Trophoblast cell (in vitro differentiated cells and primary cell): ENCODE results near the gene EXTL2.
A peak's percentile ranks its signal among the peaks of the same experiment; 100 is the strongest.

Experiments
- DNase-seq, 2 donors: peaks; one replicate each; pipeline ENCODE4 v3.0.0-alpha.2; 2016
- H2AFZ ChIP-seq: 2 replicates; pipeline ENCODE4 v1.6.1; 2013; ENCODE audit warnings: low read length, moderate library complexity, mild to moderate bottlenecking; ENCODE audit not compliant: insufficient read depth, poor library complexity
- H2AK5ac ChIP-seq: 2 replicates; pipeline ENCODE4 v1.6.1; 2013; ENCODE audit warnings: mild to moderate bottlenecking, low read length
- H2BK120ac ChIP-seq: 2 replicates; pipeline ENCODE4 v1.6.1; 2013; ENCODE audit warnings: low read length, mild to moderate bottlenecking, moderate library complexity; ENCODE audit not compliant: insufficient read depth, poor library complexity
- H2BK12ac ChIP-seq: 2 replicates; pipeline ENCODE4 v1.6.1; 2013; ENCODE audit warnings: mild to moderate bottlenecking, low read length, moderate library complexity
- H2BK5ac ChIP-seq: 2 replicates; pipeline ENCODE4 v1.6.1; 2013; ENCODE audit warnings: low read length, low read depth, moderate library complexity, mild to moderate bottlenecking; ENCODE audit not compliant: poor library complexity
- H3K14ac ChIP-seq: 2 replicates; pipeline ENCODE4 v1.6.1; 2013; ENCODE audit warnings: mild to moderate bottlenecking, low read length
- H3K18ac ChIP-seq: 2 replicates; pipeline ENCODE4 v1.6.1; 2013; ENCODE audit warnings: mild to moderate bottlenecking, low read length
- H3K23ac ChIP-seq: 2 replicates; pipeline ENCODE4 v1.6.1; 2013; ENCODE audit warnings: low read length
- H3K27ac ChIP-seq: 2 replicates; pipeline ENCODE4 v1.5.1; 2013; ENCODE audit warnings: low read depth, mild to moderate bottlenecking, inconsistent platforms, low read length, moderate library complexity
- H3K27me3 ChIP-seq: 2 replicates; pipeline ENCODE4 v1.6.1; 2013; ENCODE audit warnings: inconsistent platforms, mild to moderate bottlenecking, low read length, moderate library complexity; ENCODE audit not compliant: insufficient read depth
- H3K36me3 ChIP-seq, 2 experiments: 1 replicate in 1 of 2; 2 replicates in 1 of 2; pipeline ENCODE4 v1.6.1; 2013; ENCODE audit warnings: low read length in 2 of 2, mild to moderate bottlenecking in 2 of 2, moderate library complexity in 1 of 2; ENCODE audit not compliant: insufficient read depth in 2 of 2, control insufficient read depth in 1 of 2
- H3K4ac ChIP-seq: 2 replicates; pipeline ENCODE4 v1.6.1; 2013; ENCODE audit warnings: low read depth, mild to moderate bottlenecking, low read length, moderate library complexity
- H3K4me1 ChIP-seq, 2 experiments: 1 replicate in 1 of 2; 2 replicates in 1 of 2; pipeline ENCODE4 v1.6.1; 2013; ENCODE audit warnings: low read length in 2 of 2, mild to moderate bottlenecking in 2 of 2, moderate library complexity in 1 of 2; ENCODE audit not compliant: insufficient read depth in 2 of 2, control insufficient read depth in 1 of 2
- H3K4me2 ChIP-seq: 2 replicates; pipeline ENCODE4 v1.6.1; 2013; ENCODE audit warnings: inconsistent platforms, mild to moderate bottlenecking, low read length, moderate library complexity
- H3K4me3 ChIP-seq: 2 replicates; pipeline ENCODE4 v1.5.1; 2013; ENCODE audit warnings: mild to moderate bottlenecking, low read depth, low read length, inconsistent platforms
- H3K79me1 ChIP-seq: one replicate; pipeline ENCODE4 v1.6.1; 2013; ENCODE audit warnings: low read length
- H3K79me2 ChIP-seq: 2 replicates; pipeline ENCODE4 v1.6.1; 2013; ENCODE audit warnings: low read length, mild to moderate bottlenecking; ENCODE audit not compliant: control insufficient read depth, insufficient read depth, poor library complexity
- H3K9ac ChIP-seq: 2 replicates; pipeline ENCODE4 v1.6.1; 2013; ENCODE audit warnings: mild to moderate bottlenecking, low read length
- H3K9me3 ChIP-seq: 2 replicates; pipeline ENCODE4 v1.6.1; 2013; ENCODE audit warnings: low read depth, mild to moderate bottlenecking, control low read depth, inconsistent platforms, low read length; ENCODE audit not compliant: insufficient read depth
- H4K12ac ChIP-seq: 2 replicates; pipeline ENCODE4 v1.6.1; 2013; ENCODE audit warnings: low read depth, mild to moderate bottlenecking, low read length, moderate library complexity
- H4K8ac ChIP-seq: 2 replicates; pipeline ENCODE4 v1.6.1; 2013; ENCODE audit warnings: low read depth, mild to moderate bottlenecking, low read length, moderate library complexity
- H4K91ac ChIP-seq: one replicate; pipeline ENCODE4 v1.6.1; 2013; ENCODE audit warnings: low read depth, mild to moderate bottlenecking, low read length, moderate library complexity
- WGBS: extraction: QIAGEN DNeasy Blood & Tissue Kit; methylation state at CpG from one replicate; pipeline ENCODE4 v1.1.7; 2013; ENCODE audit warnings: missing lambda C conversion rate; ENCODE audit not compliant: insufficient read length, insufficient coverage; ENCODE audit errors: extremely low coverage; 5-methylcytosine and 5-hydroxymethylcytosine counted together

EXTL2 gene

DNA sequence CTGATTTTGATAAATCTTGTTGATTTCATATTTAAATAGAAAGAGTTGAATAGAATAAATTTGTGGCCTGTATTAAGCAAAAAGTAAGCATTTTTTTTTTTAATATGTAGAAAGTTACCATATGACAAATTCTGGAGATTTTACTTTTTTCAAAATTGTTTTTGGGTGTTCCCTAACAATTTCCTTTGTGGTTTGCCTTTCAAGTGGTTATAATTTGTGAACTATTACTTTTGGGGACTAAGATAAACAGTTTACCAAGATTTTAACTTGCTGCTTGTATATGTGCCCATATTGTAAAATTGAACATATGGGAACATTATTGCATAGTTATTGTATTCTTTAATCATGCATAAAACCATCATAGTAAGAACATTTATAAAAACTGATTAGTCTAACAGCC is 35.9 kb upstream of the EXTL2 start:
- Histone ChIP-seq H4K12ac (no peak overlapping the region), H3K14ac (no peak overlapping the region), H3K79me1 (no peaks in the 10 kb centered on the region), H3K4me1 (no peaks in the 10 kb centered on the region), H3K27ac (no peak overlapping the region), H2AK5ac (no peak overlapping the region), H2BK120ac (no peak overlapping the region), H3K4me3 (no peak overlapping the region), H4K91ac (no peak overlapping the region), H3K4me2 (no peak overlapping the region), H3K18ac (no peak overlapping the region), H2BK5ac (no peak overlapping the region), H3K9ac (no peak overlapping the region), H3K4ac (no peak overlapping the region), H3K36me3 (peaks cover 3 to 5% of the 10 kb centered on the region in 2 experiments), H3K79me2 (no peaks in the 10 kb centered on the region), H2AFZ (no peak overlapping the region), H2BK12ac (no peak overlapping the region), H3K9me3 (no peaks in the 10 kb centered on the region), H3K27me3 (no peaks in the 10 kb centered on the region), H4K8ac (no peak overlapping the region), H3K23ac (no peak overlapping the region)
- DNase-seq, result no peak

DNA sequence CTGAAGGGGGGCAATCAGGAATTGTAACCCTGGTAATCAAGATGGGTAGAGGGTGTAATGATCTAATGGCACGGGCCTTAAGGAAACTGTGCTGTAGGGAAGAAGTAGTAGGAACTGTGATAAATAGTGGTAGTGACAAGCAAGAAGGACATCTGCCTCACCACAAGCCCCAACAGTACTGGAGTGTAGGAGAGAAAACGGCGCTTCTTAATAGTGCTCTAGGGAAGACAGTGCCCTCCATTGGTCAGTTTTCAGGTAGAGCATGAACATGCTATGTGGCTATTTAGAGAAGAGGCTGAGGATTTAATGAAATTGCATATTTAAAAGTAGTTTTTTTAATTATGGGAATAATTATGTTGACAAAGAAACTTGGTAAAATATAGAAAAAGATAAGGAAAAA is 33.5 kb upstream of the EXTL2 start:
- Histone ChIP-seq H3K9ac (no peak overlapping the region), H3K79me1 (no peaks in the 10 kb centered on the region), H2BK5ac (no peak overlapping the region), H4K12ac (no peak overlapping the region), H2BK120ac (no peak overlapping the region), H3K27me3 (no peaks in the 10 kb centered on the region), H2AFZ (no peak overlapping the region), H2AK5ac (no peak overlapping the region), H3K18ac (no peak overlapping the region), H4K8ac (no peak overlapping the region), H3K4ac (no peak overlapping the region), H3K36me3 (peaks cover 4 to 6% of the 10 kb centered on the region in 2 experiments), H3K4me2 (no peak overlapping the region), H2BK12ac (no peak overlapping the region), H3K79me2 (no peaks in the 10 kb centered on the region), H3K27ac (no peak overlapping the region), H3K4me1 (no peaks in the 10 kb centered on the region), H3K9me3 (no peaks in the 10 kb centered on the region), H3K4me3 (no peak overlapping the region), H4K91ac (no peak overlapping the region), H3K23ac (no peak overlapping the region), H3K14ac (no peak overlapping the region)
- WGBS, result no CpG with 5 or more reads among the region's 3 CpGs
- DNase-seq, result peak in 1 of 2 donors; percentile 22

DNA sequence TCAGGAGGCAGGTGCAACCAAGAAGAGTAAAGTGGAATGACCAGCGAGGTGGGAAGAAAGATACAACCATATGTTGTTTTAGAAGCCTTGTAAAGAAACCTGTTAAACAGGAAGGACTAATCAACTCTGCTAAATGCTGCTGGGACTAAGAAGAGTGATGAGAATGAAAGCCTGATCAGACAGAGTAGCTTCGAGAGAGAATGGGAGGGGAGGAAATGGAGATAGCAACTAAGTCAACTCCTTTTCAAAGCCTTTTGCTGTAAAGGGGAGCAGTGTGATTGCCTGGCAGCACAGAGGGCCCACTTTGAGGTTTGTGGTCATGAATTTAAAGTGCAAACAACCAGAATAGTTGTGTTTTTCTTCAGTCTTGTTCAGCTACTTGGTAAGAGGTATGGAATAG is 32.6 kb upstream of the EXTL2 start:
- no peaks in the 10 kb centered on the region for H3K79me2 ChIP-seq
- H4K8ac ChIP-seq, result no peak overlapping the region
- WGBS, result no CpG with 5 or more reads among the region's 2 CpGs
- H4K12ac ChIP-seq, result no peak overlapping the region
- no peak overlapping the region for H3K4me3 ChIP-seq
- H3K4ac ChIP-seq, result no peak overlapping the region
- peak in 1 of 2 donors; percentile 14 for DNase-seq
- no peak overlapping the region for H2BK12ac ChIP-seq
- no peaks in the 10 kb centered on the region for H3K27me3 ChIP-seq
- no peak overlapping the region for H4K91ac ChIP-seq
- no peak overlapping the region for H2AFZ ChIP-seq
- H2BK120ac ChIP-seq, result no peak overlapping the region
- no peaks in the 10 kb centered on the region for H3K4me1 ChIP-seq
- H3K4me2 ChIP-seq, result no peak overlapping the region
- no peak overlapping the region for H3K9ac ChIP-seq
- H3K14ac ChIP-seq, result no peak overlapping the region
- H3K36me3 ChIP-seq, result peaks cover 4 to 6% of the 10 kb centered on the region in 2 experiments
- H3K79me1 ChIP-seq, result no peaks in the 10 kb centered on the region
- H2AK5ac ChIP-seq, result no peak overlapping the region
- H3K23ac ChIP-seq, result no peak overlapping the region
- H2BK5ac ChIP-seq, result no peak overlapping the region
- H3K9me3 ChIP-seq, result no peaks in the 10 kb centered on the region
- no peak overlapping the region for H3K18ac ChIP-seq
- H3K27ac ChIP-seq, result no peak overlapping the region

DNA sequence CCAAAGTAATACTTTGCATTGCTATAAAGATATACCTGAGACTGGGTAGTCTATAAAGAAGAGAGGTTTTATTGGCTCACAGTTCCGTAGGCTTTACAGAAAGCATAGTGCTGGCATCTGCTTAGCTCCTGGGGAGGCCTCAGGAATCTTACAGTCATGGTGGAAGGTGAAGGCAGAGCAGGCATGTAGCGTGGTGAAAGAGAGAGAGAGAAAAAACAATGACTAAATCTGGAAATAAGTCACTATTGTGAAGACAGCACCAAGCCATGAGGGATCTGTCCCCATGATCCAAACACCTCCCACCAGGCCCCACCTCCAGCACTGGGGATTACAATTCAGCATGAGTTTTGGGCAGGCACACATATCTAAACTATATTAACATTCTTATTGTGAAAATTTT is 31.6 kb upstream of the EXTL2 start:
- no peaks in the 10 kb centered on the region for H3K9me3 ChIP-seq
- H3K23ac ChIP-seq, result no peak overlapping the region
- H3K4me2 ChIP-seq, result no peak overlapping the region
- H2AFZ ChIP-seq, result no peak overlapping the region
- no peak overlapping the region for H3K18ac ChIP-seq
- H2BK5ac ChIP-seq, result no peak overlapping the region
- H2BK12ac ChIP-seq, result no peak overlapping the region
- no peak overlapping the region for H3K27ac ChIP-seq
- no peak overlapping the region for H3K14ac ChIP-seq
- no peak overlapping the region for H3K4ac ChIP-seq
- H2AK5ac ChIP-seq, result no peak overlapping the region
- H3K36me3 ChIP-seq, result peaks cover 9% of the 10 kb centered on the region in 2 experiments
- H3K4me3 ChIP-seq, result no peak overlapping the region
- no peak overlapping the region for H3K9ac ChIP-seq
- H4K12ac ChIP-seq, result no peak overlapping the region
- no peaks in the 10 kb centered on the region for H3K27me3 ChIP-seq
- no CpG with 5 or more reads among the region's 2 CpGs for WGBS
- no peaks in the 10 kb centered on the region for H3K4me1 ChIP-seq
- H4K8ac ChIP-seq, result no peak overlapping the region
- H2BK120ac ChIP-seq, result no peak overlapping the region
- no peak overlapping the region for H4K91ac ChIP-seq
- no peaks in the 10 kb centered on the region for H3K79me1 ChIP-seq
- DNase-seq, result no peak
- no peaks in the 10 kb centered on the region for H3K79me2 ChIP-seq
